Mucosa of gallbladder (tissue), 1 donor: ENCODE measurements around the gene FAM8A1. TPM values are rescaled to one million over a fixed set of nuclear protein-coding genes. Genes with fewer than 3 reads are reported as not detected.

Source experiments
- DNase-seq: peaks from one replicate; pipeline ENCODE4 v3.0.0-alpha.2; 2020; ENCODE audit warnings: low spot score
- total RNA-seq: library from RNA; stranded (reverse); gene quantifications from one replicate; pipeline ENCODE4 v1.2.1, GENCODE V29; 2021
- donor health status: DM: no; HTN: no; CAD: no.

FAM8A1 gene
- total RNA-seq, 1 donor from 2014 or later, result 34.3 TPM

DNA sequence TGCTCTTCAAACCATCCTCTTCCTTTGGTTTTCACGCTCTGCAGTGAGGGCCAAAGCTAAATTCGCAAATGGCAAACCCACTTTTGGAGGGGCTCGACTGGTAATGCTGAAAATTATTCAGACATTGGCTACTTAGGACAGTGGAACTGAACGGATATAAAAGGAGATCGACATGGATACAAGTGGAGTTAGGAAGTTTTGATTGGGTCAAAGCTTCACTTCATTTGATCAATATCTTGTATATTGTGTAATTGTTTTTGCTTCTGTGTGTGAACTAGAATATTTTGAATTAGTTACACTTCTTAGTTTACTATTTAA is 1.2 kb downstream of the FAM8A1 start:
- no peak for DNase-seq

DNA sequence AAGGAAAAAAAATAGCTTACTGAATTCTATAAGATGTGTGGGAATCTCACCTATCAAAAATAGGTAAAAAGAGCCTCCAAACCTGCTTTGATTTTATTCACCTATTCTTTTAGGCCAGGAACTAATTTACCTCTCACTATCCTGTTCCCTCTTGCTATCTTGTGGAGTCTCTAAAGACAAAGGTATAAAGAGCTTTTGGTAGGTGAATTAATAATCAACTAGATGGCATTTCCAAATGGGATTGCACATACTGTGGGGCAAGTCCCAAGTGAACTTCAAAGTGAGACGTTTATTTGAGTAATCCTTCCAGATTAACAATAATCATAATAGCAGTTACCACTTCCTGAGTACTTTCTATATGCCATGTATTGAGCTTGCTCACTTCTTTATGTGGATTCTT is 2.8 kb downstream of the FAM8A1 start:
- no peak for DNase-seq

DNA sequence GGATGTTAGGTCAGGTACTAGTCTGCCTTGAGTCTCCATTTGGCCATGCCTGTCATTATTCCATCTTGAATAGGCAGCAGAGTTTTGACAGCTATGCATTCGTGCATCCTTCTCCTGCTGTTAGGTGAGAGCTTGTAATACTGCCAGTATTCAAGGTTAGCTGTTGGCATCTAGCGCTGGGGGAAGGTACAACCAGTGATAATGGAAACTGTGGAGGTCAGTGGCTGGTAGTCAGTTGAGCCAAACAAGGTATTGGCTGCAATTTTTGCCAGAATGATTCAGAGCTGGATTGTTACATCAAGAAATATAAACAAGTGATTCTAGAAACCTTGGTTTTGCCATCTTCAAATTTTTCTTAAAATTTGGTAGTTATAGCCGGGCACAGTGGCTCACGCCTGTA is 6.5 kb downstream of the FAM8A1 start:
- DNase-seq, result no peak

DNA sequence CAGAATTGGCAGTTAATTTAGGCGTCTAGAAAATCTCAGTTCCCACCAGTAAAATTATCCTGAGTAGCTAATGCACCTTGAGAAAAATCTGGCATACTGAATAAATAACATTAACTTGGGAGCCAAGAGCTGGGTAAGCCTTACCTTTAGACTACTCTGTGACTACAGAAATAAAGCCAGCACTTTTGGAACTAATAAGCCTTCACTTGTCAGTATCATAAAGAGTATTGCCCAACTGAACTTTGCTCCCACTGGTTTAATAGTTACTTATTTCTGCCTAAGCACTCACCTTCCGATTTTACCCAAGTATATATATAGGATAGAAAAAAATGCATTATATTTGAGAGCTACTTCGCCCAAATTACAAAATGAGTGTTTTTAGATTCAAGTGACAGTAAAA is 10.7 kb downstream of the FAM8A1 start:
- DNase-seq, result no peak

DNA sequence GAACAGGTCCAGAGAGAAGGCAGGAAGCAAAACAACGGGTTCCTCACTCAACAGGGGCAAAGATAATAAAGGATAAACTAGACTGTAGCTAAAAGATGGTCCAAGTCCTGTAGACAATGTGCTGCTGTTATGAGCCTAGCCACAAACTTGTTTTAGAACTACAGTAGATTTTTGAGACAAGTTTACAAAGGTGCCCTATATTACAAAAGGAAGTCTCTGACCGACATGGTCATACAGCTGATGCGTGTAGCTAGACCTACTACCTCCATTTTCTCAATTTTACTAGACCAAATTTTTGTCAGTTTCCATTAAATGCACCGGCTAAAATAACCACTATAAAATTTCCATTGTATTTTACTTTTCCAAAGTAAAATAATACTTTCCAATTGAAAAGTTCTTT is 11.9 kb downstream of the FAM8A1 start:
- DNase-seq, result no peak

DNA sequence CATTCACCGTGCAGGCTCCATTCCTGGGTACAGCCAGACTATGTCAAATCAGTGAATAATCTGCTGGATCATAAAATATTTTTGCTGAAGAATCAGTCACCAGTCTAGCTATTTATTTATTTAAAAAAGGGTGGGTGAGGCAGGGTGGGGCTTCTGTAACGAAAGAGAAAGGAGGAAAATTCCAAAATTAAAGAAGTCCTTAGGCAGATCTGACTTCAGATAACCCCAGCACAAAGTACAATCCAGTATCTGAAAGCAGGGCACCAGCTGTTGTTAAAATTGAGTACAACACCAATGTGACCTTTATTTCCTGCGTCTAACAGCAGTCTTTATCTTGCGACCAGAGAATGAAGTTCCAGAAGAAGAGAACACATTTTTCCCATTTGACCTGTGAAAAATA is 15.7 kb downstream of the FAM8A1 start:
- DNase-seq, result no peak

DNA sequence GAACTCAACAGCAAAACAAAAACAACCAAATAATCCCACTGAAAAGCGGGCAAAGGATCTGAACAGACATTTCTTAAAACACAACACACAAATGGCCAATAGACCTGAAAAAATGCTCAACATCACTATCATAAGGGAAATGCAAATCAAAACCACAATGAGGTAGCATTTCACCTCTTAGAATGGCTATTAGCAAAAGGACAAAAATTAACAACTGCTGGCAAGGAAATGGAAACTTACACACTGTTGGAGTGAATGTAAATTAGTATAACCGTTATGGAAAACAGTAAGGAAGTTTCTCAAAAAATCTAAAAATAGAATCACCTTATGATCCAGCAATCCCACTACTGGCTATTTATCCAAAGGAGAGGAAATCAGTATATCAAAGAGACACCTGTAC is 20.9 kb downstream of the FAM8A1 start:
- DNase-seq, result no peak

DNA sequence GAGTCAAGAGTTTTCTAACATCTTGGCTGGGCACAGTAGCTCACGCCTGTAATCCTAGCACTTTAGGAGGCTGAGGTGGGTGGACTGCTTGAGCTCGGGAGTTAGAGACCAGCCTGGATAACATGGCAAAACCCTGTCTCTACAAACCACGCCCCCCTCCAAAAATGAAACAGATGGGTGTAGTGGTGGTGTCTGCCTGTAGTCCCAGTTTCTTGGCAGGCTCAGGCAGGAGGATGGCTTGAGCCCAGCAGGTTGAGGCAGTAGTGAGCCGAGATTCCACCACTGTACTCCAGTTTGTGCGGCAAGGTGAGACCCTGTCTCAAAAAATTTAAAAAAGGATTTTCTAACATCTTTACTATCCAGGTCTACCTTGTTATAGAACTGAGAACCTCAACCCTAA is 22.0 kb downstream of the FAM8A1 start:
- DNase-seq, result no peak

DNA sequence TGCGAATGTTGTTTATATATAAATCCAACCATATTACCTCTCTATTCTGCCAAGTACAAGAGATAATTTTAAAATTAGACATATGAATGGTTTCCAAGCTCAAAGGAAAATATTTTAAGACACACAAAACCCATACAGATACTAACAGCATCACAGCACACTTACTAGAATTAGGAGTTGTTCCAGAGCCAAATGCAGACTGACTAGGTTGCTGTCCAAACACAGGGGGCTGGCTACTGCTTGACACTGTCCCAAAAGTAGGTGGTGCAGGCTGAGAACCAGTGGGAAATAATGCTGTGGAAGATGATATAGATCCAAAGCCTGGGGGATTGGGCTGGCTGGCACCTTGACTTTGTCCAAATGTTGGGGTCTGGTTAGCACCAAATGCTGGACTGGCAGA is 24.3 kb downstream of the FAM8A1 start:
- DNase-seq, result no peak

DNA sequence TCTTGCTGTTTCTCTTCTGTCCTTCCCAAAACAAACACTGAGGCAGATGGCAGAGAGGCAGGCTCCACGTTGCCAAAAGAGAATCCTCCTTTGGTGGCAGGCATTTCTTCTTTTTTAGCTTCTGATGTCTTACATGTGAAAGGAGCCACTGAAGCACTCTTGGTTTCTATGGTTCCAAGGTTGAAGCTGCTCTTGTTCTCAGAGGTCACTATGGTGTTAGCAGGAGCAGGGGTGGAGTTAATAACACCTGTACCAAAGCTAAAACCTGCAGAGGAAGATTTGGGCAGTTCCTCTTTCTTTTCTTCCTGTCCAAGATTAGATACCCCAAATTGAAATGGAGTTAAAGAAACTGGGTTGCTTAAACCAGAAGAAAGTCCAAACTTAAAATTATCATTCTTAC is 28.8 kb downstream of the FAM8A1 start:
- no peak for DNase-seq

DNA sequence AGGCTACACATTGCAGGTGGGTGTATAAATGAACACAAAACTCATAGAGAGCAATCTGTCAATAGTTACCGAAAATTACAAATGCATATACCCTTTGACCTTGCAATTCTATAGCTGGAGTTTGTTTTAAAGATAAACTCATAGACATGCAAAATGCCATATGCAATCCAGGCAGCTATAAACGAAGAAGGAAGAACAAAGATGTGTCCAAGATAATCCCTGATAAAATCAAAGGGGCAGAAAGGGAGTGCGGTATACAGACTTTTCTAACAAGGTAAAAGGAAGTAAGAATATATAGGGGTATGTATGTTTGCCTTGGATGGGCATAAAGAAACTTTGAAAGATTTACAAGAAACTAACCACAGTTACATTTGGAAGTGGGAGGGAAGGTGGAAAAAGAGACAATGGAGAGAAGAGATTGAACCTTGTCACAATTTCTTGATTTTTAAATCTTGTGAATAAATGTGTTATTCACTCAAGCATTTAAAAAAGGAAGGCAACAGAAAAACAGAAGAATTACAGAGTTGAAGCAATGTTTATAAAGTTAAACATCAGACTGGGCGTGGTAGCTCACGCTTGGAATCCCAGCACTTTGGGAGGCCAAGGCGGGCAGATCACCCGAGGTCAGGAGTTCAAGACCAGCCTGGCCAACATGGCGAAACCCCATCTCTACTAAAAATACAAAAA is 29.9 kb downstream of the FAM8A1 start:
- no peak for DNase-seq

DNA sequence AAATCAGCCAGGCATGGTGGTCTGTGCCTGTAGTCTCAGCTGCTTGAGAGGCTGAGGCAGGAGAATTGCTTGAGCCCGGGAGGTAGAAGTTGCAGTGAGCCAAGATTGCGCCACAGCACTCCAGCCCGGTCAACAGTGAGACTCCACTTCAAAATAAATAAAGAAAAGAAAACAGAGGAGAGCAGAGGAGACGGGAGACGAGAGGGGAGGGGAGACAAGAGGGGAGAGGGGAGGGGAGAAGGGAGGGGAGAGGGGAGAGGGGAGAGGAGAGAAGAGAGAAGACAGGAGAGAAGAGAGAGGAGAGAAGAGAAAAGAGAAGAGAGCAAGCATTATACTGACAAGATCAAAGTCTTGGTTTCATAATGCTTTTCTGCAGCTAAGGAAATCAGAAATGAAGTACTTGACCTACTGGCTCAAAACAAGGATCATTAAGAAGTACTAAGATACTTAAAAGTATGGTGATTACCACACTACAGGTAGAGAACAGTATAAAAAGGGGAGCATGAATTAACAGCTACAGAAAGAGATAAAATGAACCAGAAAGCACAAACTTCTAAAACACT is 30.5 kb downstream of the FAM8A1 start:
- DNase-seq, result no peak

DNA sequence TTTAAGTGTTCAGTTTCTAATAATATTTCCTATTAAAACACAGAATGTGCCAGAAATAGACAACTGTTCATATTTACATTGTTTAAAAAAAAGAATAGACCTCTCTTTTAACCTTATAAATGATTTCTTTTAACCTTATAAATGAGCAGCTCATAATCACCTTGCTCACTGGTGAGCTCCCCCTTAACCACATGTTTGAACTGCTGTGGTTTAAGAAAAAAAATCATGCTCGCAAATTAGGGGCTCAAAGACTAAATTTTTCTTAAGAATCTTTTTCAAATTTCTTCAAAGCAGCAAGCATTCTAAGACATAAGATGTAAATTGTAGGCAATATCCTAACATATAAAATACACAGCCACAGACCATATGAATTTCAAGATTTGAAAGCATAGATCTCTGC is 32.8 kb downstream of the FAM8A1 start:
- no peak for DNase-seq

DNA sequence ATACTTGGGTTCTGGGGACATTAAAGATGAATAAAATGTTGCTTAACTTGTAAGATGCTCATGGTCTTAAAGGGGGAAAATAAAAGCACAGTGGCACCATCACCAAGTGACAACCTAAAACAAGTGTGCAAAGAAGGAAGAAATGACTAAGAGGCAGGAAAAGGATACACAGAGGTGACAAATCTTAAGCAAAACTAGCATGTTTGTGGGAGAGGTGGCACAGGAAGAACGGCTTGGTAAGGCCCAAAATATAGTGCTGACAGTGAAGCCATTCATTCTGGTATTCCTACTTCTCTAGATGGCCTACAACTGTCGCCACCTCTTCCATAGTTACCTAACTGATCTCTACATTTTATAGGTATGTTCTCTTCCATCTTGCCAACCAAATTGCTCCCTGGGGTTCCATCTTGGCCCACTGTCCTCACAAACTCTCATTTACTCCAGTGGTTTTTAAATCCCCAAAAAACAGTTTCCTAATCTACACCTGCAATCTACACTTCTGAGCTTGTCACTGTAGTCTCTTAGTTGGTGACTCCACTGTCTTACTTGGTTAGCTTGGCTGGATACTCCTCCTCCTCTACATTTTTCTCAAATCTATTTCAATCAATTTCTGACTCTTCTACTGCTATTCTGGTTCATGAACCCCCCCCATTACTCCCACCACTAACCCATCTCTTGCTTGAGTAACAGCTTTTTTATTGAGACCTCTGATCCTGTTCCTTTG is 33.5 kb downstream of the FAM8A1 start:
- DNase-seq, result no peak

DNA sequence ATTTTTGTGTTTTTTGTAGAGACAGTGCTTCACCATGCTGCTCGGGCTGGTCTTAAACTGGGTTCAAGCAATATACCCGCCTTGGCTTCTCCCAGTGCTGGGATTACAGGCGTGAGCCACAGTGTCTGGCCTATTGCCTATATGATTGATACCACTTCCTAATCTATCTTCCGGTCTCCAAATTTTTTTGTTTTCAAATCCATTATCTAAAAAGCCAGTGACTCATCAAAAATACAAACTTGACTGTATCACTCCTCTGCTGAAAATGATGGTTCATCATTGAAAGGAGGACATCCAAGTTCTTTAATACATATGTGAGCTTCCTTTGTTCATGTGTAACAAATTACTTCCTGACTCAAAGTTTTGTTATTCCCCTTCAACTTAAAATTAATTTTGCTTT is 35.5 kb downstream of the FAM8A1 start:
- DNase-seq, result no peak

DNA sequence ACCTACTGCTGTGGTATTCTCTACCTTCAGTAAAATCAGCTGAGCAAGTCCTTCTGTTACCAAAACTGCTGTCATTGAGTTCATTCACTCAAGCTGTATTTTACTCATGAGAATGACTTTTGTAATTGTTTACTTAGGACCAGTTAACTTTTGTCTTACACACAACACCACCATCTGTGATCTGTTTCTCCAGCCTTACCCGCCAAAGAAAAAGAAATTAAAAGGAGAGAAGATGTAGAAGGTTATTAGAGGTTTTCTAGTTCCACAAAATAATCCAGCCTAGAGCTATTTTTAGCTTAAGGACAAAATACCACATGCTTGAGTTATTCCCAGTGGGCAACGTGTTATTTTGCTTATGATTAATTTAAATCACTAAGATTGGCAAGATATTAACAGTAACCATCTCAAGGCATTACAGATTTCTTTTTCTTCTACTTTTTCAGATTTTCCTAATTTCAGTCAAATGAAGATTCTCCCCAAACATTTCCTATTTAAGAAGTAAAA is 38.2 kb downstream of the FAM8A1 start:
- no peak for DNase-seq

DNA sequence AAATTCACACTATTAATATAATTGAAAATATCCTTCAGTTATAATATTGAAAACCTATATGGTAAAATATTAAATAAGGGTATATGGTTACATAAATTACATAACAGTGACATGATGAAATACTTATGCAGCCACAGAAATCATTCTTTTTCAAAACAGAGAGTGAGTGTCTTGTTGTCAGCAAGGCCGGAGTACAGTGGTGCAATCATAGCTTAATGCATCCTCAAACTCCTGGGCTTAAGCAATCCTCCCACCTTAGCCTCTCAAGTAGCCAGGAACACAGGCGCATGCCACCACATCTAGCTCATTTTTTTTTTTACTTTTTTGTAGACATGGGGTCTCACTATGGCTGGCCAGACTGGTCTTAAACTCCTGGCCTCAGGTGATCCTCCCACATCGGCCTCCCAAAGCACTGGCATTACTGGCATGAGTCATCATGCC is 40.4 kb downstream of the FAM8A1 start:
- DNase-seq, result no peak

DNA sequence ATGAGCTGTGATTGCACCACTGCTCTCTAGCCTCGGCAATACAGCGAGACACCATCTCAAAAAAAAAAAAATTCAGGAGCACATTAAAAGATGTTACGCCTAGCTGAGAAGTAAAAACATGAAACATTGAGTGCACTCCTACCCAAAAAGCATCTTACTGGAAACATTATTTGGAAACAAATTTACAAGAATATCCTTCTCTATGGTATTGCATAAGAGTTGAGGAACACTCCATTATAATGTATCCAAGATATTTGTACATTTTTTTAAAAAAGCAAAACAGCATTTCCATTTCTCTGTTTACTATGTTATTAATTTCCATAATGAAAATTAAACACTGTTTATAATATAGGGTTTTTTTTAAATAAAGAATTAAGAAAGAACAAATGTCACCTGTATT is 48.6 kb downstream of the FAM8A1 start:
- no peak for DNase-seq

DNA sequence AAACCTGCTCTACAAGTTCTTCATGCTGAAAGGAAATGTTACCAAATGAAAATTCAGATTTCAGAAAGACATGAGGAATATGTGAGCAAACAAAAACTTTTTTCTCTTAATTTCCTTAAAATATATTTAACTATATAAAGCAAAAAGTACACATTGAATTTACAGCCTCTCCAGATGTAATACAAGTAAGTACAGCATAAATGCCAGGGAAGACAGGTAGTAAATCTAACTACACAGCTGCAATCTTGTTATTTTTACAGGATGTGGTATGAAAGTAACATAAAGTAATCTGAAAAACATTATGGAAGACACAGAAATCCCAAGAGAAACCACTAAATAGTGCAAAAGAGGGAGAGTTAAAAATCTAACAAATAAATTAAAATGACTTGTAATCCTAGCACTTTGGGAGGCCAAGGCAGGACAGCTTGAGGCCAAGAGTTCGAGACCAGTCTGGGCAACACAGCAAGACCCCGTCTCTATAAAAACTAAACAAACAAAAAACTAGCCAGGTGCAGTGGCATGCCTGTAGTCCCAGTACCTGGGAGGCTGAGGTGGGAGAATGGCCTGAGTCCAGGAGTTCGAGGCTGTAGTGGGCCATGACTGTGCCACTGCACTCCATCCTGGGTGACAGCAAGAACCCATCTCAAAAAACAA is 50.7 kb downstream of the FAM8A1 start:
- DNase-seq, result no peak

DNA sequence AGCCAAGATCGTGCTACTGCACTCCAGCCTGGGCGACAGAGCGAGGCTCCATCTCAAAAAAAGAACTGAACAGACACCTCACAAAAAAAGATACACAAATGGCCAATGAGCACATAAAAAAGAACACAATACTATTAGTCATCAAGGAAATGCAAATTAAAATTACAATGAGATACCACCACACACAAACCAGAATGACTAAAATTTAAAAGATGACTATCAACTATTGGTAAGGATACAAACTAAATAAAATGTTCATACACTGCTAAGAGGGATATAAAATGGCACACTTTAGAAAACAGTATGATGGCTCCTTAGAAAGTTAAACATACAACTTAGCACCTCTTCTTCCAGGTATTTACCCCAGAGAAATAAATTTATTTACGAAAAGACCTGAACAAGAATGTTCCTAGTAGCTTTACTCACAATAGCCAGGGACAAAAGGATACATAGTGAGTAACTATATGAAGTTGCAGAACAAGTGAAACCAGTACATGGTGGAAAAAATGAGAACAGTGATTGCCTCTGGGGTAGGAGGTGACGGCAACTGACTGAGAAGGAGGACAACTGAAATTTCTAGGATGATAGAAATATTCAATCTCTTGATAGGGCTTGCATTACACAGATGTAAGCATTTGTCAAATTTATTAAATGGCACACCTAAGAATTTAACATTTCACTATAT is 53.2 kb downstream of the FAM8A1 start:
- no peak for DNase-seq

DNA sequence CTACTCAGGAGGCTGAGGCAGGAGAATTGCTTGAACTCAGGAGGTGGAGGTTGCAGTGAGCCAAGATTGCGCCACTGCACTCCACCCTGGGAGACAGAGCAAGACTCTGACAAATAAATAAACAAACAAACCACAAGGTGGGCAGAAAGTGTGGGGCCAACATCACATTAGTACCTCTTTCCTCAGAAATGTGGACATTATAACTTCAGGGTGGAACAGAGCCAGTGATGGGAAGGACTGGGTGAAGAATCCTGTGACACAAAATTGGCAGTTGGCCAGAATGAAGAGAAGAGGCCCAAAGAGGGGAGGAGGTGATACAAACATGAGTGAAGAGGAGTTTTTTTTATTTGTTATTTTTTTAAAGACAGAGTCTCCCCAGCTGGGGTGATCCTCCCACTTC is 56.0 kb downstream of the FAM8A1 start:
- DNase-seq, result no peak

DNA sequence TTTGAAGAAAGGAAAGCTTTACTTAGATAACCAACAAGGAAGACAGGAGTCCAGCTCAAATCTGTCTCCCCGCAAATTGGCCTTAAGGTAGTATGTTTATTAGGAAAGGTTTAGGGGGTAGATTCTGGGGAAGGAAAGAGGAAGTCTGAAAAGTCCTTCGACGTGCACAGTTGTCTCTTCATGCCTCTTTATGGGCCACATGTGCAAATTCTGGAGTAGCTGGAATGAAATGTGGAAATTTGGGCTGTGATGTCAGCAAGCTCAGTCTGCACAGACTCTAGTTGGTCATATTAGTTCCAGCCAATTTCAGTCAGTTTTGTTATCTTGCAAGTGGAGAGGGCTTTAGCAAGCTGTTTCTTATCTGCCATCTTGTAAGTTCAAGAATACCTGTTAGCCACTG is 56.5 kb downstream of the FAM8A1 start:
- DNase-seq, result no peak
